ENCODE results near the gene THSD7A. TPM values are rescaled to one million over a fixed set of nuclear protein-coding genes. Genes with fewer than 3 reads are reported as not detected.

Gene THSD7A
- total and polyA plus RNA-seq, 2 of the 8 experiments (the other 6 are each of a cell fraction or from before 2014, with no cell fraction given), result 0.44 to 1.2 TPM

DNA sequence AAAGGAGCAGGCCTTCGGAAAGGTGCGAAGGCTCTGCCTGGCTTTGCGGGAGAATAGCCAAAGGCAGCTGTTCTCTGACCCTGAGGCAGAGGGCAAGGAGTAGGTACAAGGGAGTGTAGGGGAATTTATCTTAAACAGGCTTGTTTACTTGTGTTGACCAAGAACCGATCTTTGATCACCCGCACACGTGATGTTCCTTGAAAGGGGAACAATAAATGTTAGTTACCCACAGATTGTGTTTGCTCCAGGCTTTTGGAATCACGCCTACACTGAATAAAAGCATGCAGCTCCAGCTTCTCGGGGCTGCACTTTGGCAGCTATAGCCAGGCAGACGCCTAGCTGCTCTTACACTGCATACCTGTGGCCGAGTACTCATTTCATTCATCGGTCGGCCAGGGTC is 437.6 kb downstream of the THSD7A start:
- Histone ChIP-seq H3K27ac (ENCODE audit: low read depth, low read length) (no peak overlapping the region), H2AFZ (ENCODE audit: low read length) (no peak overlapping the region), H3K36me3 (ENCODE audit: control insufficient read depth in 2 of 4, insufficient read depth in 4 of 4, low read length in 3 of 4) (no peaks in the 10 kb centered on the region), H2BK5ac (ENCODE audit: low read depth, low read length) (no peak overlapping the region), H4K20me1 (replicated peaks in 1 of 2; ENCODE audit: control insufficient read depth in 1 of 2, insufficient read depth in 2 of 2, low read length in 2 of 2) (no peaks in the 10 kb centered on the region), H3K4me2 (ENCODE audit: insufficient read depth in 1 of 2, low read depth in 2 of 2, low read length in 2 of 2) (no peak overlapping the region), H4K91ac (replicated peaks; ENCODE audit: insufficient read length, low read length) (no peak overlapping the region), H3K9me3 (ENCODE audit: insufficient read depth in 2 of 2, low read depth in 1 of 2, low read length in 1 of 2) (no peaks in the 10 kb centered on the region), H3K56ac (replicated peaks; ENCODE audit: insufficient read length, low read depth, low read length) (no peak overlapping the region), H3K79me2 (ENCODE audit: control insufficient read depth in 1 of 2, insufficient read depth in 2 of 2, low read length in 2 of 2) (no peaks in the 10 kb centered on the region), H3K23ac (ENCODE audit: insufficient read length) (no peak overlapping the region), H3K79me1 (ENCODE audit: low read depth, low read length) (no peaks in the 10 kb centered on the region), H3K27me3 (replicated peaks in 1 of 4; ENCODE audit: control insufficient read depth in 3 of 4, extremely low read depth in 1 of 4, insufficient read depth in 3 of 4, low read length in 3 of 4) (no peaks in the 10 kb centered on the region), H2BK120ac (replicated peaks; ENCODE audit: low read depth, low read length) (no peak overlapping the region), H3K14ac (ENCODE audit: insufficient read length) (no peak overlapping the region), H2BK12ac (ENCODE audit: low read depth, low read length) (no peak overlapping the region), H3K4me3 (ENCODE audit: extremely low read depth in 1 of 4, insufficient read depth in 2 of 4, low read depth in 3 of 4, low read length in 4 of 4) (no peak overlapping the region), H3K23me2 (ENCODE audit: low read depth, low read length) (no peaks in the 10 kb centered on the region), H3K4ac (replicated peaks; ENCODE audit: insufficient read length, low read depth, low read length) (no peak overlapping the region), H3K18ac (ENCODE audit: extremely low read depth, low read length) (no peak overlapping the region), H2BK15ac (ENCODE audit: low read length) (no peak overlapping the region), H2AK5ac (ENCODE audit: low read depth, low read length) (no peak overlapping the region), H2BK20ac (ENCODE audit: low read length) (no peak overlapping the region), H3K9ac (replicated peaks in 1 of 4; ENCODE audit: extremely low read depth in 1 of 4, low read depth in 3 of 4, low read length in 3 of 4) (no peak overlapping the region), H3K4me1 (replicated peaks in 1 of 4; ENCODE audit: control insufficient read depth in 3 of 4, insufficient read depth in 4 of 4, low read length in 3 of 4) (no peaks in the 10 kb centered on the region), H4K8ac (ENCODE audit: extremely low read depth, insufficient read depth, low read length) (no peak overlapping the region), H4K5ac (ENCODE audit: insufficient read length, low read depth, low read length) (no peak overlapping the region)
- 92% methylated on average over 12 of the region's 12 CpGs; no CpG with 5 or more reads in 1 of the 2 experiments for WGBS, 2 experiments (ENCODE audit: extremely low coverage in 1 of 2, insufficient coverage in 1 of 2, insufficient read length in 1 of 2, insufficient replicate concordance in 2 of 2, low coverage in 1 of 2, low lambda C conversion rate in 2 of 2, missing lambda C conversion rate in 1 of 2)
- FAIRE-seq, result no peak
- ChIA-PET CTCF (ENCODE audit: partially characterized antibody) (interaction anchor here (0.6 to 0.8 kb wide), 2 partner anchors 21 to 26 kb away, joined by 3 read pairs; no protein-coding TSS in a partner anchor), POLR2A (ENCODE audit: partially characterized antibody) (no interaction called here)
- TF ChIP-seq, protein P1, sequence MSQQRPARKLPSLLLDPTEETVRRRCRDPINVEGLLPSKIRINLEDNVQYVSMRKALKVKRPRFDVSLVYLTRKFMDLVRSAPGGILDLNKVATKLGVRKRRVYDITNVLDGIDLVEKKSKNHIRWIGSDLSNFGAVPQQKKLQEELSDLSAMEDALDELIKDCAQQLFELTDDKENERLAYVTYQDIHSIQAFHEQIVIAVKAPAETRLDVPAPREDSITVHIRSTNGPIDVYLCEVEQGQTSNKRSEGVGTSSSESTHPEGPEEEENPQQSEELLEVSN (IDR thresholded peaks at IDR 0.05), result peak; percentile 40; the same call in 1 of the 2 replicates
- no peak for TF ChIP-seq POU5F1 (IDR thresholded peaks at IDR 0.05; ENCODE audit: low read depth, low read length)
- DNase-seq (ENCODE audit: low read depth in 1 of 2, low spot score in 2 of 2), result no peak

All from H1 (cell line).